ENCODE results near the gene SDK1. TPM values are rescaled to one million over a fixed set of nuclear protein-coding genes. Genes with fewer than 3 reads are reported as not detected.
"Not testable (repeated sequence)": the region's sequence is repeated elsewhere in the genome, so short reads cannot be mapped to it uniquely, and the experiment has no call there.

The SDK1 gene
- total RNA-seq, 2 experiments from 2014 or later: 0.10 to 0.17 TPM

- H3K4me1 Mint-ChIP-seq; DNase-seq; H3K9me3 Mint-ChIP-seq; H3K36me3 Mint-ChIP-seq (ENCODE audit: low read depth); H3K4me3 Mint-ChIP-seq; H3K27me3 Mint-ChIP-seq; POLR2A ChIA-PET; H3K27ac Mint-ChIP-seq; CTCF ChIA-PET: not testable (repeated sequence)
Observed at GRCh38 chr7:3755778-3756453, 454.9 kb downstream of the SDK1 start.

- Mint-ChIP-seq H3K4me3 (no peak overlapping the region), H3K27ac (no peak overlapping the region), H3K36me3 (ENCODE audit: low read depth) (no peaks in the 10 kb centered on the region), H3K4me1 (no peaks in the 10 kb centered on the region), H3K27me3 (no peaks in the 10 kb centered on the region), H3K9me3 (no peaks in the 10 kb centered on the region)
- CTCF ChIA-PET: no interaction called here
- POLR2A ChIA-PET: no interaction called here
- no peak for DNase-seq
Observed at GRCh38 chr7:3757059-3757458, 456.0 kb downstream of the SDK1 start.

GRCh38 chr7:3760651-3761050, 459.6 kb downstream of the SDK1 start:
- CTCF ChIA-PET: no interaction called here
- H3K27me3 Mint-ChIP-seq: no peaks in the 10 kb centered on the region
- no peaks in the 10 kb centered on the region for H3K9me3 Mint-ChIP-seq
- no peak overlapping the region for H3K27ac Mint-ChIP-seq
- H3K36me3 Mint-ChIP-seq (ENCODE audit: low read depth): no peaks in the 10 kb centered on the region
- no peak overlapping the region for H3K4me3 Mint-ChIP-seq
- POLR2A ChIA-PET: no interaction called here
- H3K4me1 Mint-ChIP-seq: no peaks in the 10 kb centered on the region
- DNase-seq: no peak

GRCh38 chr7:3762146-3762831, 461.2 kb downstream of the SDK1 start:
- H3K27ac Mint-ChIP-seq: no peak overlapping the region
- H3K4me1 Mint-ChIP-seq: no peaks in the 10 kb centered on the region
- no peaks in the 10 kb centered on the region for H3K27me3 Mint-ChIP-seq
- no peak overlapping the region for H3K4me3 Mint-ChIP-seq
- no peaks in the 10 kb centered on the region for H3K36me3 Mint-ChIP-seq (ENCODE audit: low read depth)
- no peak for DNase-seq
- H3K9me3 Mint-ChIP-seq: no peaks in the 10 kb centered on the region
- ChIA-PET CTCF (no interaction called here), POLR2A (no interaction called here)

GRCh38 chr7:3767917-3768777, 467.1 kb downstream of the SDK1 start:
- CTCF ChIA-PET: no interaction called here
- no peaks in the 10 kb centered on the region for H3K4me1 Mint-ChIP-seq
- H3K27ac Mint-ChIP-seq: no peak overlapping the region
- POLR2A ChIA-PET: no interaction called here
- no peaks in the 10 kb centered on the region for H3K36me3 Mint-ChIP-seq (ENCODE audit: low read depth)
- no peak for DNase-seq
- H3K4me3 Mint-ChIP-seq: no peak overlapping the region
- peaks cover 2% of the 10 kb centered on the region for H3K27me3 Mint-ChIP-seq
- no peaks in the 10 kb centered on the region for H3K9me3 Mint-ChIP-seq

GRCh38 chr7:3771906-3772305, 470.9 kb downstream of the SDK1 start:
- ChIA-PET POLR2A (no interaction called here), CTCF (no interaction called here)
- peaks cover 2% of the 10 kb centered on the region for H3K27me3 Mint-ChIP-seq
- H3K9me3 Mint-ChIP-seq: no peaks in the 10 kb centered on the region
- H3K4me3 Mint-ChIP-seq: no peak overlapping the region
- H3K36me3 Mint-ChIP-seq (ENCODE audit: low read depth): no peaks in the 10 kb centered on the region
- DNase-seq: no peak
- no peak overlapping the region for H3K27ac Mint-ChIP-seq
- H3K4me1 Mint-ChIP-seq: no peaks in the 10 kb centered on the region

GRCh38 chr7:3778345-3778744, 477.3 kb downstream of the SDK1 start:
- Mint-ChIP-seq H3K4me3 (no peak overlapping the region), H3K4me1 (no peaks in the 10 kb centered on the region), H3K27ac (no peak overlapping the region), H3K36me3 (ENCODE audit: low read depth) (no peaks in the 10 kb centered on the region), H3K9me3 (peaks cover 7% of the 10 kb centered on the region), H3K27me3 (no peaks in the 10 kb centered on the region)
- DNase-seq: no peak
- POLR2A ChIA-PET: no interaction called here
- CTCF ChIA-PET: no interaction called here

- Mint-ChIP-seq H3K27me3 (peaks cover 4% of the 10 kb centered on the region), H3K9me3 (peaks cover 7% of the 10 kb centered on the region), H3K36me3 (ENCODE audit: low read depth) (no peaks in the 10 kb centered on the region), H3K4me1 (no peaks in the 10 kb centered on the region), H3K4me3 (no peak overlapping the region), H3K27ac (no peak overlapping the region)
- DNase-seq: no peak
- ChIA-PET POLR2A (no interaction called here), CTCF (no interaction called here)
Observed at GRCh38 chr7:3780016-3780415, 479.0 kb downstream of the SDK1 start.

GRCh38 chr7:3780525-3780924, 479.5 kb downstream of the SDK1 start:
- Mint-ChIP-seq H3K27me3 (peaks cover 4% of the 10 kb centered on the region), H3K4me3 (no peak overlapping the region), H3K36me3 (ENCODE audit: low read depth) (no peaks in the 10 kb centered on the region), H3K27ac (no peak overlapping the region), H3K4me1 (no peaks in the 10 kb centered on the region), H3K9me3 (peaks cover 7% of the 10 kb centered on the region)
- ChIA-PET CTCF (no interaction called here), POLR2A (no interaction called here)
- no peak for DNase-seq

GRCh38 chr7:3781607-3782006, 480.6 kb downstream of the SDK1 start:
- H3K27ac Mint-ChIP-seq: no peak overlapping the region
- no peak for DNase-seq
- H3K9me3 Mint-ChIP-seq: peaks cover 7% of the 10 kb centered on the region
- no peak overlapping the region for H3K4me3 Mint-ChIP-seq
- CTCF ChIA-PET: no interaction called here
- no peaks in the 10 kb centered on the region for H3K4me1 Mint-ChIP-seq
- no peaks in the 10 kb centered on the region for H3K36me3 Mint-ChIP-seq (ENCODE audit: low read depth)
- H3K27me3 Mint-ChIP-seq: peaks cover 11% of the 10 kb centered on the region
- POLR2A ChIA-PET: no interaction called here

- ChIA-PET POLR2A (no interaction called here), CTCF (no interaction called here)
- Mint-ChIP-seq H3K9me3 (no peaks in the 10 kb centered on the region), H3K36me3 (ENCODE audit: low read depth) (no peaks in the 10 kb centered on the region), H3K4me3 (no peak overlapping the region), H3K27ac (no peak overlapping the region), H3K27me3 (peaks cover 15% of the 10 kb centered on the region), H3K4me1 (no peaks in the 10 kb centered on the region)
- DNase-seq: no peak
Observed at GRCh38 chr7:3787717-3788264, 486.7 kb downstream of the SDK1 start.

GRCh38 chr7:3790803-3791202, 489.8 kb downstream of the SDK1 start:
- POLR2A ChIA-PET: no interaction called here
- H3K9me3 Mint-ChIP-seq: no peaks in the 10 kb centered on the region
- H3K4me1 Mint-ChIP-seq: no peaks in the 10 kb centered on the region
- H3K36me3 Mint-ChIP-seq (ENCODE audit: low read depth): no peaks in the 10 kb centered on the region
- no peak overlapping the region for H3K27ac Mint-ChIP-seq
- peaks cover 11% of the 10 kb centered on the region for H3K27me3 Mint-ChIP-seq
- no peak overlapping the region for H3K4me3 Mint-ChIP-seq
- CTCF ChIA-PET: no interaction called here
- no peak for DNase-seq

GRCh38 chr7:3791327-3791726, 490.3 kb downstream of the SDK1 start:
- no peak overlapping the region for H3K27ac Mint-ChIP-seq
- H3K36me3 Mint-ChIP-seq (ENCODE audit: low read depth): no peaks in the 10 kb centered on the region
- ChIA-PET POLR2A (no interaction called here), CTCF (no interaction called here)
- H3K27me3 Mint-ChIP-seq: peaks cover 6% of the 10 kb centered on the region
- no peak for DNase-seq
- no peaks in the 10 kb centered on the region for H3K9me3 Mint-ChIP-seq
- H3K4me3 Mint-ChIP-seq: no peak overlapping the region
- no peaks in the 10 kb centered on the region for H3K4me1 Mint-ChIP-seq

Measured in activated CD4-positive, alpha-beta T cell treated with anti-CD3 and anti-CD28 coated beads, Interleukin-2, amount 10 ng/mL, durations not matched to agents 7 days and 5 days (primary cell).